MCF 10A (cell line): ENCODE measurements around the gene JAG2. TPM values are rescaled to one million over a fixed set of nuclear protein-coding genes. Genes with fewer than 3 reads are reported as not detected.

Experiments used
- BruUV-seq: library from RNA; stranded (reverse); fragments of 400-500 nt; replicated peaks from 2 replicates; lab custom pipeline; 2021; lab: Mats Ljungman, UMichigan
- CTCF ChIA-PET: fragments of 300-600 bp; sonication (Branson Sonifier 250); formaldehyde crosslinking; extraction: SDS; loops from one replicate; lab custom pipeline; 2021; ENCODE audit warnings: antibody characterized with exemption, inconsistent platforms; lab: Yijun Ruan, JAX
- POLR2A ChIA-PET: fragments of 300-600, 350-650 bp; sonication (Branson Sonifier 250); formaldehyde crosslinking; extraction: SDS; loops from one replicate; lab custom pipeline; 2020; ENCODE audit warnings: antibody characterized with exemption, inconsistent platforms; lab: Yijun Ruan, JAX
- DNase-seq: peaks from one replicate; pipeline ENCODE4 v3.0.0-alpha.2; 2018; ENCODE audit not compliant: unreplicated experiment
- H3K27ac Mint-ChIP-seq: one replicate; pipeline ENCODE4 v1.8.0; 2022; ENCODE audit warnings: mild to moderate bottlenecking, low read depth, mixed read lengths; ENCODE audit not compliant: unreplicated experiment
- H3K27me3 Mint-ChIP-seq: one replicate; pipeline ENCODE4 v1.8.0; 2022; ENCODE audit warnings: mixed read lengths; ENCODE audit not compliant: insufficient read depth, unreplicated experiment
- H3K36me3 Mint-ChIP-seq: one replicate; pipeline ENCODE4 v1.8.0; 2022; ENCODE audit warnings: mild to moderate bottlenecking, moderate library complexity, mixed read lengths; ENCODE audit not compliant: insufficient read depth, unreplicated experiment
- H3K4me1 Mint-ChIP-seq: one replicate; pipeline ENCODE4 v1.8.0; 2022; ENCODE audit warnings: mixed read lengths; ENCODE audit not compliant: insufficient read depth, unreplicated experiment
- H3K4me3 Mint-ChIP-seq: one replicate; pipeline ENCODE4 v1.8.0; 2022; ENCODE audit warnings: mild to moderate bottlenecking, moderate library complexity, mixed read lengths; ENCODE audit not compliant: unreplicated experiment
- H3K9me3 Mint-ChIP-seq: one replicate; pipeline ENCODE4 v1.8.0; 2022; ENCODE audit warnings: mixed read lengths; ENCODE audit not compliant: unreplicated experiment
- intact Hi-C: fragments of 100-400 bp; cut with micrococcal nuclease; formaldehyde crosslinking; loops from 2 replicates; pipeline ENCODE4 v1.14.1; 2022
- total RNA-seq: library from RNA; stranded (reverse); gene quantifications from 2 replicates; pipeline ENCODE4 v1.2.3, GENCODE V29; 2022
- TF ChIP-seq, protein P1 (sequence below): fragments of 200-600 bp; IDR thresholded peaks from one replicate; pipeline ENCODE4 v1.8.0; 2022; ENCODE audit warnings: antibody characterized with exemption, mild to moderate bottlenecking; ENCODE audit not compliant: unreplicated experiment

The JAG2 gene
- total RNA-seq, 1 experiment from 2014 or later: 33.5 TPM

DNA sequence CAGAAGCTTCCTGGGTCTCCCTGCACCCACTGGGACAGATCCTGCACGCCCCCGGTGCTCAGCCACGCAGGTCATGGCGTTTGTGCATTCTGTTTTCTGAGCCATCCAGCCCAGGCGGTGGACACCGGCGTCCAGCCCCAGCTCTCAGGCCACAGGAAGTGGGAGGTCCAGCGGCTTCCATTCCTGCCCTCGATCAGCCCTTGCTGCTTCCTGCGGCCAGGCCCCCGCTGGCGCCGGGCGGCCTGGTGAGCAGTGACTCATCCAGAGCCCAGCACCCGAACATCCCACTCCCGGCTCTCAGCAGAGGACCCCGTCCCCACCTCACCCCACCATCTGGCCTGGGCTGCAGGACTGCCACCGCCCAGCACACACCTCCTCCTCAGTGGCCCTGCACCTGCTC, 30.5 kb upstream of the JAG2 start:
- DNase-seq: no peak
- Mint-ChIP-seq H3K4me1 (peaks cover 17% of the 10 kb centered on the region), H3K4me3 (no peak overlapping the region), H3K36me3 (peaks cover 13% of the 10 kb centered on the region), H3K27ac (no peak overlapping the region), H3K27me3 (peaks cover 54% of the 10 kb centered on the region), H3K9me3 (no peaks in the 10 kb centered on the region)
- ChIA-PET CTCF (no interaction called here), POLR2A (no interaction called here)
- intact Hi-C loops: no loop called here
- no TSS peak for BruUV-seq
- TF ChIP-seq, protein P1, sequence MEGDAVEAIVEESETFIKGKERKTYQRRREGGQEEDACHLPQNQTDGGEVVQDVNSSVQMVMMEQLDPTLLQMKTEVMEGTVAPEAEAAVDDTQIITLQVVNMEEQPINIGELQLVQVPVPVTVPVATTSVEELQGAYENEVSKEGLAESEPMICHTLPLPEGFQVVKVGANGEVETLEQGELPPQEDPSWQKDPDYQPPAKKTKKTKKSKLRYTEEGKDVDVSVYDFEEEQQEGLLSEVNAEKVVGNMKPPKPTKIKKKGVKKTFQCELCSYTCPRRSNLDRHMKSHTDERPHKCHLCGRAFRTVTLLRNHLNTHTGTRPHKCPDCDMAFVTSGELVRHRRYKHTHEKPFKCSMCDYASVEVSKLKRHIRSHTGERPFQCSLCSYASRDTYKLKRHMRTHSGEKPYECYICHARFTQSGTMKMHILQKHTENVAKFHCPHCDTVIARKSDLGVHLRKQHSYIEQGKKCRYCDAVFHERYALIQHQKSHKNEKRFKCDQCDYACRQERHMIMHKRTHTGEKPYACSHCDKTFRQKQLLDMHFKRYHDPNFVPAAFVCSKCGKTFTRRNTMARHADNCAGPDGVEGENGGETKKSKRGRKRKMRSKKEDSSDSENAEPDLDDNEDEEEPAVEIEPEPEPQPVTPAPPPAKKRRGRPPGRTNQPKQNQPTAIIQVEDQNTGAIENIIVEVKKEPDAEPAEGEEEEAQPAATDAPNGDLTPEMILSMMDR: no peak

DNA sequence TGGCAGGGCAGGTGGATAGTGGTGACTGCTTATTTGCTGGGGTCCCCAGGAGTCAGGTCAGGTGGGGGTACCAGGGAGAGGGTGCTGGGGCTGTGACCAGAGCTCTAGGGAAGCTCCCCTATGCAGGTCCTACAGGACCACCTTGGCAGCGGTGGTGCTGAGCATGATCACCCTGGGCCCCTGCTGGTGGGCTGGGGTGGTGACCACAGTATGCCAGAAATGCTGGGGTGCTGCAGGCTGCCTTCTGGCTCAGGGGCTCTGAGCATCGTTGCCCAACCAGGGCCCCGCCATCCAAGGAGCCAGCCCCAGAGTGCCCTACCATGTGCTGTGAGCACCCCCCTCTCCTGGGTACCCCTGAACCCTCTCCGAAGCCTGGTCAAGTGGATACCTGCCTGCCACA, 30.0 kb upstream of the JAG2 start:
- ChIA-PET CTCF (interaction anchor here (0.7 to 1.6 kb wide), 2 partner anchors 9 to 245 kb away, joined by 3 to 7 read pairs; no protein-coding TSS in a partner anchor), POLR2A (no interaction called here)
- TF ChIP-seq, protein P1: peak; percentile 8
- Mint-ChIP-seq H3K4me3 (no peak overlapping the region), H3K4me1 (peaks cover 21% of the 10 kb centered on the region), H3K27me3 (peaks cover 58% of the 10 kb centered on the region), H3K9me3 (no peaks in the 10 kb centered on the region), H3K27ac (no peak overlapping the region), H3K36me3 (peaks cover 13% of the 10 kb centered on the region)
- no peak for DNase-seq
- intact Hi-C loops: no loop called here
- BruUV-seq: no TSS peak

GRCh38 chr14:105197211-105197641, 28.6 kb upstream of the JAG2 start:
- TF ChIP-seq, protein P1: no peak
- Mint-ChIP-seq H3K4me3 (no peak overlapping the region), H3K27ac (no peak overlapping the region), H3K36me3 (peaks cover 13% of the 10 kb centered on the region), H3K9me3 (no peaks in the 10 kb centered on the region), H3K4me1 (peaks cover 21% of the 10 kb centered on the region), H3K27me3 (peaks cover 58% of the 10 kb centered on the region)
- DNase-seq: peak; percentile 83
- POLR2A ChIA-PET: no interaction called here
- BruUV-seq: no TSS peak
- CTCF ChIA-PET: interaction anchor here (0.6 to 1.6 kb wide), 2 partner anchors 8 to 20 kb away, joined by 4 to 7 read pairs; no protein-coding TSS in a partner anchor
- intact Hi-C loops: no loop called here

- H3K27me3 Mint-ChIP-seq: peaks cover 58% of the 10 kb centered on the region
- ChIA-PET POLR2A (no interaction called here), CTCF (no interaction called here)
- peaks cover 21% of the 10 kb centered on the region for H3K4me1 Mint-ChIP-seq
- H3K36me3 Mint-ChIP-seq: peaks cover 6% of the 10 kb centered on the region
- DNase-seq: no peak
- intact Hi-C loops: no loop called here
- no peak overlapping the region for H3K27ac Mint-ChIP-seq
- H3K9me3 Mint-ChIP-seq: no peaks in the 10 kb centered on the region
- no TSS peak for BruUV-seq
- H3K4me3 Mint-ChIP-seq: no peak overlapping the region
- TF ChIP-seq, protein P1: no peak
Observed at GRCh38 chr14:105196265-105196960, 27.8 kb upstream of the JAG2 start.
